SK-N-SH treated with all-trans-retinoic acid at 6 μM for 48 hours (cell line): ENCODE measurements around the gene C20orf173.
"Not testable (repeated sequence)": the region's sequence is repeated elsewhere in the genome, so short reads cannot be mapped to it uniquely, and the experiment has no call there.

Experiments
- ATAC-seq: fragments of 200-7000 bp; cut with Tn5 transposase; 3 replicates; pipeline ENCODE4 v1.9.1; 2020; ENCODE audit warnings: mild to moderate bottlenecking, moderate library complexity
- BACH2 ChIP-seq: fragments of 250-450 bp; sonication (Bioruptor Pico); IDR thresholded peaks from 2 replicates; pipeline ENCODE4 v1.9.0; 2021; ENCODE audit warnings: mild to moderate bottlenecking, borderline replicate concordance
- CSDC2 ChIP-seq: fragments of 250-450 bp; sonication (Bioruptor Pico); IDR thresholded peaks from 2 replicates; pipeline ENCODE4 v1.5.0; 2020; ENCODE audit warnings: mild to moderate bottlenecking, moderate library complexity
- ESRRG ChIP-seq: fragments of 250-450 bp; sonication (Bioruptor Pico); IDR thresholded peaks from 2 replicates; pipeline ENCODE4 v1.6.1; 2021; ENCODE audit warnings: mild to moderate bottlenecking
- ISL1 ChIP-seq: fragments of 250-450 bp; sonication (Bioruptor Pico); IDR thresholded peaks from 2 replicates; pipeline ENCODE4 v2.1.2; 2022; ENCODE audit warnings: mild to moderate bottlenecking, moderate library complexity
- OSR1 ChIP-seq: fragments of 250-450 bp; sonication (Bioruptor Pico); IDR thresholded peaks from 2 replicates; pipeline ENCODE4 v1.8.0; 2022; ENCODE audit warnings: moderate library complexity, mild to moderate bottlenecking, inconsistent platforms
- RARB ChIP-seq: fragments of 250-450 bp; sonication (Bioruptor Pico); IDR thresholded peaks from 2 replicates; pipeline ENCODE4 v1.8.0; 2021; ENCODE audit warnings: mild to moderate bottlenecking, moderate library complexity
- SNAI2 ChIP-seq: fragments of 250-450 bp; sonication (Bioruptor Pico); IDR thresholded peaks from 2 replicates; pipeline ENCODE4 v1.5.0; 2020; ENCODE audit warnings: mild to moderate bottlenecking, moderate library complexity
- TCF4 ChIP-seq: fragments of 250-450 bp; sonication (Bioruptor Pico); IDR thresholded peaks from 2 replicates; pipeline ENCODE4 v1.8.0; 2021; ENCODE audit warnings: mild to moderate bottlenecking, moderate library complexity, borderline replicate concordance
- TOX ChIP-seq: fragments of 250-450 bp; sonication (Bioruptor Pico); IDR thresholded peaks from 2 replicates; pipeline ENCODE4 v1.8.0; 2021; ENCODE audit warnings: mild to moderate bottlenecking, moderate library complexity, borderline replicate concordance
- ZC3H10 ChIP-seq: fragments of 250-450 bp; sonication (Bioruptor Pico); IDR thresholded peaks from 2 replicates; pipeline ENCODE4 v1.5.1; 2021; ENCODE audit warnings: mild to moderate bottlenecking, moderate library complexity
- ZFP30 ChIP-seq: fragments of 450-650 bp; formaldehyde crosslinking; IDR thresholded peaks from 2 replicates; pipeline ENCODE4 v1.5.0; 2022; ENCODE audit warnings: mild to moderate bottlenecking, moderate library complexity
- ZNF565 ChIP-seq: fragments of 450-650 bp; formaldehyde crosslinking; conservative IDR thresholded peaks from 2 replicates; pipeline ENCODE4 v1.5.0; 2020; ENCODE audit warnings: low read depth, mild to moderate bottlenecking, moderate library complexity
- ZNF70 ChIP-seq: fragments of 450-650 bp; formaldehyde crosslinking; IDR thresholded peaks from 2 replicates; pipeline ENCODE4 v1.5.0; 2020; ENCODE audit warnings: mild to moderate bottlenecking, moderate library complexity
- ZNF8 ChIP-seq: fragments of 450-650 bp; formaldehyde crosslinking; IDR thresholded peaks from 2 replicates; pipeline ENCODE4 v1.5.0; 2020; ENCODE audit warnings: mild to moderate bottlenecking, moderate library complexity
- TF ChIP-seq, protein P1 (sequence below): fragments of 250-450 bp; sonication (Bioruptor Pico); IDR thresholded peaks from 2 replicates; pipeline ENCODE4 v1.8.0; 2021; ENCODE audit warnings: low read depth, mild to moderate bottlenecking, moderate library complexity, borderline replicate concordance
- TF ChIP-seq, protein P2 (sequence below): fragments of 250-450 bp; sonication (Bioruptor Pico); IDR thresholded peaks from 2 replicates; pipeline ENCODE4 v1.5.1; 2021; ENCODE audit warnings: mild to moderate bottlenecking, moderate library complexity
- TF ChIP-seq, protein P3 (sequence below): fragments of 250-450 bp; sonication (Bioruptor Pico); IDR thresholded peaks from 2 replicates; pipeline ENCODE4 v1.5.1; 2020; ENCODE audit warnings: low read depth, mild to moderate bottlenecking, moderate library complexity

Gene C20orf173

GRCh38 chr20:35558451-35558850 lies 29.0 kb upstream of the C20orf173 start:
- TF ChIP-seq BACH2 (CRISPR knock-in tag), result no peak
- ATAC-seq, result no peak

- no peak for ATAC-seq
- TF ChIP-seq ZFP30 (CRISPR knock-in tag) (no peak), OSR1 (CRISPR knock-in tag) (no peak), SNAI2 (CRISPR knock-in tag) (no peak), ISL1 (CRISPR knock-in tag) (no peak)
- TF ChIP-seq, protein P1, sequence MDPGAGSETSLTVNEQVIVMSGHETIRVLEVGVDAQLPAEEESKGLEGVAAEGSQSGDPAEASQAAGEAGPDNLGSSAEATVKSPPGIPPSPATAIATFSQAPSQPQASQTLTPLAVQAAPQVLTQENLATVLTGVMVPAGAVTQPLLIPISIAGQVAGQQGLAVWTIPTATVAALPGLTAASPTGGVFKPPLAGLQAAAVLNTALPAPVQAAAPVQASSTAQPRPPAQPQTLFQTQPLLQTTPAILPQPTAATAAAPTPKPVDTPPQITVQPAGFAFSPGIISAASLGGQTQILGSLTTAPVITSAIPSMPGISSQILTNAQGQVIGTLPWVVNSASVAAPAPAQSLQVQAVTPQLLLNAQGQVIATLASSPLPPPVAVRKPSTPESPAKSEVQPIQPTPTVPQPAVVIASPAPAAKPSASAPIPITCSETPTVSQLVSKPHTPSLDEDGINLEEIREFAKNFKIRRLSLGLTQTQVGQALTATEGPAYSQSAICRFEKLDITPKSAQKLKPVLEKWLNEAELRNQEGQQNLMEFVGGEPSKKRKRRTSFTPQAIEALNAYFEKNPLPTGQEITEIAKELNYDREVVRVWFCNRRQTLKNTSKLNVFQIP (CRISPR knock-in tag), result no peak
Observed at GRCh38 chr20:35556871-35557270, 27.4 kb upstream of the C20orf173 start.

GRCh38 chr20:35555951-35556645 lies 26.6 kb upstream of the C20orf173 start:
- no peak for ATAC-seq
- TF ChIP-seq CSDC2 (CRISPR knock-in tag) (no peak), ZNF70 (CRISPR knock-in tag) (no peak), TCF4 (CRISPR knock-in tag) (no peak), ZFP30 (CRISPR knock-in tag) (no peak), TOX (CRISPR knock-in tag) (no peak), ZC3H10 (CRISPR knock-in tag) (no peak)
- TF ChIP-seq, protein P2, sequence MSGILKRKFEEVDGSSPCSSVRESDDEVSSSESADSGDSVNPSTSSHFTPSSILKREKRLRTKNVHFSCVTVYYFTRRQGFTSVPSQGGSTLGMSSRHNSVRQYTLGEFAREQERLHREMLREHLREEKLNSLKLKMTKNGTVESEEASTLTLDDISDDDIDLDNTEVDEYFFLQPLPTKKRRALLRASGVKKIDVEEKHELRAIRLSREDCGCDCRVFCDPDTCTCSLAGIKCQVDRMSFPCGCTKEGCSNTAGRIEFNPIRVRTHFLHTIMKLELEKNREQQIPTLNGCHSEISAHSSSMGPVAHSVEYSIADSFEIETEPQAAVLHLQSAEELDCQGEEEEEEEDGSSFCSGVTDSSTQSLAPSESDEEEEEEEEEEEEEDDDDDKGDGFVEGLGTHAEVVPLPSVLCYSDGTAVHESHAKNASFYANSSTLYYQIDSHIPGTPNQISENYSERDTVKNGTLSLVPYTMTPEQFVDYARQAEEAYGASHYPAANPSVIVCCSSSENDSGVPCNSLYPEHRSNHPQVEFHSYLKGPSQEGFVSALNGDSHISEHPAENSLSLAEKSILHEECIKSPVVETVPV (CRISPR knock-in tag), result no peak

- not testable (repeated sequence) for ATAC-seq
Observed at GRCh38 chr20:35555461-35555860, 26.0 kb upstream of the C20orf173 start.

DNA sequence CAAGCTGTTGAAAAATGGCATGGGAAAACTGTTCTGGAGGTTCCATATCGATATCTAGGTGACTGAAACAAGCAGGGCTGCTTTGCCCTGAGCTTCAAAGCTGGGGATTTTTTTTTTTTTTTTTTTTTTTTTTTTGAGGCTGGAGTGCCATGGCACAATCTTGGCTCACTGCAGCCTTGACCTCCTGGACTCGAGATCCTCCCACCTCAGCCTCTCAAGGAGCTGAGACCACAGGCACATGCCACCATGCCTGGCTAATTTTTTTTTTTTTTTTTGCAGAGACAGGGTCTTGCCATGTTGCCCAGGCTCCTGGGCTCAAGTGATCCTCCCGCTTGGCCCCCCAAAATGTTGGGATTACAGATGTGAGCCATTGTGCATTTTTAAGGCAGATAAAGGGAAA lies 23.5 kb upstream of the C20orf173 start:
- TF ChIP-seq ZFP30 (CRISPR knock-in tag) (no peak), RARB (CRISPR knock-in tag) (no peak), ZC3H10 (CRISPR knock-in tag) (no peak), TOX (CRISPR knock-in tag) (no peak), SNAI2 (CRISPR knock-in tag) (no peak), CSDC2 (CRISPR knock-in tag) (no peak), ZNF565 (CRISPR knock-in tag) (no peak), OSR1 (CRISPR knock-in tag) (no peak)
- TF ChIP-seq, protein P1 (CRISPR knock-in tag), result no peak
- TF ChIP-seq, protein P2 (CRISPR knock-in tag), result no peak
- no peak for ATAC-seq

GRCh38 chr20:35551503-35551902 lies 22.1 kb upstream of the C20orf173 start:
- no peak for ATAC-seq
- TF ChIP-seq ZC3H10 (CRISPR knock-in tag), result no peak
- TF ChIP-seq SNAI2 (CRISPR knock-in tag), result no peak
- TF ChIP-seq OSR1 (CRISPR knock-in tag), result no peak
- no peak for TF ChIP-seq CSDC2 (CRISPR knock-in tag)
- TF ChIP-seq, protein P2 (CRISPR knock-in tag), result no peak
- TF ChIP-seq, protein P1 (CRISPR knock-in tag), result no peak
- no peak for TF ChIP-seq ZFP30 (CRISPR knock-in tag)
- TF ChIP-seq TCF4 (CRISPR knock-in tag), result no peak
- no peak for TF ChIP-seq ZNF70 (CRISPR knock-in tag)
- TF ChIP-seq TOX (CRISPR knock-in tag), result no peak
- no peak for TF ChIP-seq ESRRG
- TF ChIP-seq, protein P3, sequence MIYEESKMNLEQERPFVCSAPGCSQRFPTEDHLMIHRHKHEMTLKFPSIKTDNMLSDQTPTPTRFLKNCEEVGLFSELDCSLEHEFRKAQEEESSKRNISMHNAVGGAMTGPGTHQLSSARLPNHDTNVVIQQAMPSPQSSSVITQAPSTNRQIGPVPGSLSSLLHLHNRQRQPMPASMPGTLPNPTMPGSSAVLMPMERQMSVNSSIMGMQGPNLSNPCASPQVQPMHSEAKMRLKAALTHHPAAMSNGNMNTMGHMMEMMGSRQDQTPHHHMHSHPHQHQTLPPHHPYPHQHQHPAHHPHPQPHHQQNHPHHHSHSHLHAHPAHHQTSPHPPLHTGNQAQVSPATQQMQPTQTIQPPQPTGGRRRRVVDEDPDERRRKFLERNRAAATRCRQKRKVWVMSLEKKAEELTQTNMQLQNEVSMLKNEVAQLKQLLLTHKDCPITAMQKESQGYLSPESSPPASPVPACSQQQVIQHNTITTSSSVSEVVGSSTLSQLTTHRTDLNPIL (CRISPR knock-in tag), result no peak
- TF ChIP-seq ZNF8 (CRISPR knock-in tag), result no peak
- no peak for TF ChIP-seq RARB (CRISPR knock-in tag)
